Activated naive CD4-positive, alpha-beta T cell treated with anti-CD3 and anti-CD28 coated beads for 36 hours (primary cell): Measurements from ENCODE around the gene ANKFN1. TPM values are rescaled to one million over a fixed set of nuclear protein-coding genes. Genes with fewer than 3 reads are reported as not detected.
"Not testable (repeated sequence)": the region's sequence is repeated elsewhere in the genome, so short reads cannot be mapped to it uniquely, and the experiment has no call there.

ENCODE experiments used
- CTCF ChIA-PET: fragments of 350-600 bp; sonication (Branson Sonifier 250); formaldehyde crosslinking; loops from one replicate; lab custom pipeline; 2021; ENCODE audit warnings: antibody characterized with exemption; lab: Charles Lee
- DNase-seq: peaks from one replicate; pipeline ENCODE4 v3.0.0-alpha.2; 2020
- H3K27ac Mint-ChIP-seq: one replicate; pipeline ENCODE4 v1.8.0; 2021; ENCODE audit warnings: mild to moderate bottlenecking, mixed read lengths
- H3K27me3 Mint-ChIP-seq: one replicate; pipeline ENCODE4 v1.8.0; 2021; ENCODE audit warnings: low read depth, mixed read lengths
- H3K36me3 Mint-ChIP-seq: one replicate; pipeline ENCODE4 v1.8.0; 2021; ENCODE audit warnings: low read depth, mixed read lengths
- H3K4me1 Mint-ChIP-seq: one replicate; pipeline ENCODE4 v1.8.0; 2021; ENCODE audit warnings: low read depth, mixed read lengths
- H3K4me3 Mint-ChIP-seq: one replicate; pipeline ENCODE4 v1.8.0; 2021; ENCODE audit warnings: mild to moderate bottlenecking, moderate library complexity, mixed read lengths
- H3K9me3 Mint-ChIP-seq: one replicate; pipeline ENCODE4 v1.8.0; 2021; ENCODE audit warnings: mixed read lengths
- intact Hi-C: fragments of 100-400 bp; cut with micrococcal nuclease; formaldehyde crosslinking; loops from one replicate; pipeline ENCODE4 v1.15.1; 2023
- total RNA-seq, 2 experiments: library from RNA; stranded (reverse); gene quantifications; one replicate each; pipeline ENCODE4 v1.2.3, GENCODE V29; 2021

ANKFN1 gene
- total RNA-seq, 2 experiments from 2014 or later: not detected

- DNase-seq: no peak
- H3K27ac Mint-ChIP-seq: no peak overlapping the region
- no peaks in the 10 kb centered on the region for H3K4me1 Mint-ChIP-seq
- no peak overlapping the region for H3K4me3 Mint-ChIP-seq
- intact Hi-C loops: no loop called here
- CTCF ChIA-PET: no interaction called here
- H3K9me3 Mint-ChIP-seq: no peaks in the 10 kb centered on the region
- H3K36me3 Mint-ChIP-seq: no peaks in the 10 kb centered on the region
- no peaks in the 10 kb centered on the region for H3K27me3 Mint-ChIP-seq
Measured at GRCh38 chr17:56395787-56396186, 242.5 kb downstream of the ANKFN1 start.

DNA sequence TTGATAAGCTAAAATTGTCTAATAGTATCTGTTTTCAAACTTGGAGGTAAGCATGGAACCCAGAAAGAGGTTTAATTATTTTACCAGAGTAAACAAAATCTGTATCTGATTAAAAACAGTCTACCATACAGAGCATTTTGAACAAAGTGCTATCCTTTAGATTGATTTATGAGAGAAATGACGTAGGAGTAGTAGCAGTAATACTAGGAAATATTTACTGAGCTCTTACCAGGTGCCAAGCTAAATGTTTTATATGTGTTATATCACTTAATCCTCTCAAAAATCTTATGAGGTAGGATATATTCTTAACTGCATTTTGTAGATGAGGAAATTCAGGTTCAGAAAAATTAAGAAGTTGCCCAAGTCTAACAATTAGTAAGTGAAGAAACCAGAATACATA, 253.8 kb downstream of the ANKFN1 start:
- Mint-ChIP-seq H3K36me3 (no peaks in the 10 kb centered on the region), H3K4me1 (no peaks in the 10 kb centered on the region), H3K27me3 (peaks cover 13% of the 10 kb centered on the region), H3K27ac (no peak overlapping the region), H3K9me3 (no peaks in the 10 kb centered on the region), H3K4me3 (no peak overlapping the region)
- CTCF ChIA-PET: no interaction called here
- DNase-seq: no peak
- intact Hi-C loops: no loop called here

DNA sequence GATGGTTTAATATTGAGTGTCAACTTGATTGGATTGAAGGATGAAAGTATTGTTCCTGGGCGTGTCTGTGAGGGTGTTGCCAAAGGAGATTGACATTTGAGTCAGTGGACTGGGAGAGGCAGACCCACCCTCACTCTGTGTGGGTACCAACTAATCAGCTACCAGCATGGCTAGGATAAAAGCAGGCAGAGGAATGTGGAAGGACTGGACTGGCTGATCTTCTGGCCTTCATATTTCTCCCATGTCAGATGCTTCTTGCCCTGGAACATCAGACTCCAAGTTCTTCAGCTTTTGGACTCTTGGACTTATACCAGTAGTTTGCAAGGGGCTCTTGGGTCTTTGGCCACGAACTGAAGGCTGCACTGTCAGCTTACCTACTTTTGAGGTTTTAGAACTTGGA, 259.1 kb downstream of the ANKFN1 start:
- DNase-seq, CTCF ChIA-PET, H3K27me3 Mint-ChIP-seq, H3K4me1 Mint-ChIP-seq, H3K4me3 Mint-ChIP-seq, H3K27ac Mint-ChIP-seq, intact Hi-C loops, H3K9me3 Mint-ChIP-seq, H3K36me3 Mint-ChIP-seq: not testable (repeated sequence)

- peaks cover 7% of the 10 kb centered on the region for H3K27me3 Mint-ChIP-seq
- intact Hi-C loops: no loop called here
- H3K36me3 Mint-ChIP-seq: no peaks in the 10 kb centered on the region
- no peak overlapping the region for H3K4me3 Mint-ChIP-seq
- CTCF ChIA-PET: no interaction called here
- peaks cover 10% of the 10 kb centered on the region for H3K9me3 Mint-ChIP-seq
- H3K27ac Mint-ChIP-seq: no peak overlapping the region
- DNase-seq: no peak
- H3K4me1 Mint-ChIP-seq: no peaks in the 10 kb centered on the region
Measured at GRCh38 chr17:56416682-56417351, 263.5 kb downstream of the ANKFN1 start.

DNA sequence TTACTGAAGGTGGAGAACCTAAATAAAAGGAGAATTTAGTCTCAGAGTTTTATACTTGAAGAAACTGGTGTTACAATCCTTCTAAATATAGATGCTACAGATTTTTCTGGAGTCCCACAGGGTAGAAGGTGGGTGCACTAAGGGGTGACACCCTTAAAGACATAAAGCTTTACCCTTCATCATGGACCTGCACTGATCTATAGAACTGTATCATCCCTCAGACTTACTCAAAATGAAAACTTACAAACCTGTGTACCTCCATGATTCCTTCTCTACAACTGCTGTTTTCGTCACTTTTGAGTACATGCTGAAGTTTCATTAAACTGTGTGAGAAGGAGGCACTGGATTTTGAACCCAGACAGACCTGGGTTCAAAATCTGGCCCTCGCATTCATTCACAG, 270.7 kb downstream of the ANKFN1 start:
- no peak for DNase-seq
- Mint-ChIP-seq H3K4me3 (no peak overlapping the region), H3K9me3 (no peaks in the 10 kb centered on the region), H3K27me3 (peaks cover 14% of the 10 kb centered on the region), H3K27ac (no peak overlapping the region), H3K4me1 (peaks cover 18% of the 10 kb centered on the region), H3K36me3 (no peaks in the 10 kb centered on the region)
- CTCF ChIA-PET: no interaction called here
- intact Hi-C loops: loop anchor here (1.0 to 5.0 kb wide), 2 partner anchors 53 to 404 kb away; no protein-coding TSS in a partner anchor

GRCh38 chr17:56424543-56425044, 271.3 kb downstream of the ANKFN1 start:
- CTCF ChIA-PET: interaction anchor here (1.2 kb wide), 1 partner anchor 105 kb away, joined by 3 read pairs; no protein-coding TSS in a partner anchor
- Mint-ChIP-seq H3K4me3 (no peak overlapping the region), H3K36me3 (no peaks in the 10 kb centered on the region), H3K9me3 (no peaks in the 10 kb centered on the region), H3K27ac (no peak overlapping the region), H3K4me1 (peaks cover 18% of the 10 kb centered on the region), H3K27me3 (peaks cover 14% of the 10 kb centered on the region)
- peak; percentile 15 for DNase-seq
- intact Hi-C loops: loop anchor here (1.0 to 5.0 kb wide), 2 partner anchors 53 to 404 kb away; no protein-coding TSS in a partner anchor

DNA sequence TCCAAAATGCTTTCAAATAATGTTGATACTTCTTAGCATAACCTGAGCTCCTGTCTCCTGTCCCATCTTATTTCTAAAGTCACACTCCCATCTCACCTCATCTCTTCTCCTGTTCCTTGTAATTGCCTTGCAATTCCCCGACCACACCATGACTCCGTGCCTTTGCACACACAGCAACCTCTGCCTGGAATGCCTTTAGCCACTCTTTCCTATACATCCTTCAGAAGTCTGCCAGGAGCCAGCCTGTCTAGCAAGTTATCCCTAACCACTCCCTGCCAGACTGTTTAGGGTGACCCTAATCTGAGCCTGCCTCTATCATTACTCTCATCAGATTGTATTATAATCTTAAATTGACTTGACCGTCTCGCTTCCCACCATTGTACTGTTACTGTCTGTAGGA, 272.2 kb downstream of the ANKFN1 start:
- H3K27ac Mint-ChIP-seq: no peak overlapping the region
- no peaks in the 10 kb centered on the region for H3K9me3 Mint-ChIP-seq
- peaks cover 18% of the 10 kb centered on the region for H3K4me1 Mint-ChIP-seq
- CTCF ChIA-PET: interaction anchor here (1.2 kb wide), 1 partner anchor 106 kb away, joined by 3 read pairs; no protein-coding TSS in a partner anchor
- no peaks in the 10 kb centered on the region for H3K36me3 Mint-ChIP-seq
- no peak for DNase-seq
- intact Hi-C loops: no loop called here
- H3K4me3 Mint-ChIP-seq: no peak overlapping the region
- peaks cover 14% of the 10 kb centered on the region for H3K27me3 Mint-ChIP-seq

- no peak for DNase-seq
- CTCF ChIA-PET: no interaction called here
- Mint-ChIP-seq H3K36me3 (no peaks in the 10 kb centered on the region), H3K9me3 (no peaks in the 10 kb centered on the region), H3K4me3 (no peak overlapping the region), H3K27ac (no peak overlapping the region), H3K4me1 (peaks cover 18% of the 10 kb centered on the region), H3K27me3 (peaks cover 14% of the 10 kb centered on the region)
- intact Hi-C loops: no loop called here
Measured at GRCh38 chr17:56426901-56427300, 273.6 kb downstream of the ANKFN1 start.

GRCh38 chr17:56431736-56432135, 278.5 kb downstream of the ANKFN1 start:
- CTCF ChIA-PET: no interaction called here

GRCh38 chr17:56432443-56432842, 279.2 kb downstream of the ANKFN1 start:
- H3K9me3 Mint-ChIP-seq: no peaks in the 10 kb centered on the region
- intact Hi-C loops: no loop called here
- H3K27me3 Mint-ChIP-seq: peaks cover 10% of the 10 kb centered on the region
- DNase-seq: no peak
- H3K4me3 Mint-ChIP-seq: no peak overlapping the region
- no peak overlapping the region for H3K27ac Mint-ChIP-seq
- no peaks in the 10 kb centered on the region for H3K36me3 Mint-ChIP-seq
- CTCF ChIA-PET: no interaction called here
- no peaks in the 10 kb centered on the region for H3K4me1 Mint-ChIP-seq

More at GRCh38 chr17:56431736-56432135, 278.5 kb downstream of the ANKFN1 start:
- Mint-ChIP-seq H3K9me3 (no peaks in the 10 kb centered on the region), H3K27me3 (peaks cover 11% of the 10 kb centered on the region), H3K36me3 (no peaks in the 10 kb centered on the region), H3K4me3 (no peak overlapping the region), H3K4me1 (no peaks in the 10 kb centered on the region), H3K27ac (no peak overlapping the region)
- DNase-seq: no peak
- intact Hi-C loops: no loop called here

GRCh38 chr17:56434610-56435009, 281.3 kb downstream of the ANKFN1 start:
- CTCF ChIA-PET: interaction anchor here (0.7 kb wide), 1 partner anchor 205 kb away, joined by 3 read pairs; no protein-coding TSS in a partner anchor
- Mint-ChIP-seq H3K4me1 (no peaks in the 10 kb centered on the region), H3K4me3 (no peak overlapping the region)

DNA sequence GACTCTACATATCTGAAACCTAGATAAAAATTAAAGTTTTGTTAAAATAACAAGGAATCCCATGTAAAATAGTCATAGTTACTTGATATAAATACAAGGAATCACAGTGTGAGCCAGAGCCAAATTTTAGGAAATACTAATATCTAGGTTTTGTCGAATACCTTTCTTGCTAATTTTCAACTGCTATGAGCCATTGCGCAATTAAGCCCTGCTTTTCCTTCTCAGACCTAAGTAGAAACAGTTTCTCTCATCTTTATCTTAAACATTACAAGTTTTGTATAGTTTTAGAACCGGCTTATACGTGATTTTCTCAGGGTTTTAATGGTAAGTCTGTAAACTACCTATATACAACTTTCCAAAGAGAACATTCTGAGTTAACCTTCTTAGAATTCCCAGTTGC, 282.9 kb downstream of the ANKFN1 start:
- DNase-seq: no peak
- H3K9me3 Mint-ChIP-seq: no peaks in the 10 kb centered on the region
- intact Hi-C loops: no loop called here
- CTCF ChIA-PET: no interaction called here
- no peaks in the 10 kb centered on the region for H3K4me1 Mint-ChIP-seq
- no peaks in the 10 kb centered on the region for H3K36me3 Mint-ChIP-seq
- peaks cover 21% of the 10 kb centered on the region for H3K27me3 Mint-ChIP-seq
- no peak overlapping the region for H3K27ac Mint-ChIP-seq
- no peak overlapping the region for H3K4me3 Mint-ChIP-seq

More at GRCh38 chr17:56434610-56435009, 281.3 kb downstream of the ANKFN1 start:
- H3K27ac Mint-ChIP-seq: no peak overlapping the region
- peaks cover 14% of the 10 kb centered on the region for H3K27me3 Mint-ChIP-seq
- no peak for DNase-seq
- no peaks in the 10 kb centered on the region for H3K9me3 Mint-ChIP-seq
- intact Hi-C loops: no loop called here
- no peaks in the 10 kb centered on the region for H3K36me3 Mint-ChIP-seq

GRCh38 chr17:56440419-56440818, 287.1 kb downstream of the ANKFN1 start:
- Mint-ChIP-seq H3K4me3 (no peak overlapping the region), H3K36me3 (no peaks in the 10 kb centered on the region), H3K27ac (no peak overlapping the region), H3K9me3 (no peaks in the 10 kb centered on the region), H3K27me3 (peaks cover 12% of the 10 kb centered on the region), H3K4me1 (no peaks in the 10 kb centered on the region)
- DNase-seq: no peak
- CTCF ChIA-PET: interaction anchor here (0.6 kb wide), 1 partner anchor 657 kb away, joined by 5 read pairs; no protein-coding TSS in a partner anchor
- intact Hi-C loops: no loop called here
